Vagina (tissue), 2 donors: Measurements from ENCODE around the gene DNPH1. TPM values are rescaled to one million over a fixed set of nuclear protein-coding genes. Genes with fewer than 3 reads are reported as not detected.

Source experiments
- DNase-seq, 2 donors: peaks; one replicate each; pipeline ENCODE4 v3.0.0-alpha.2; 2017; ENCODE audit errors: extremely low spot score in 2 of 2
- H3K27ac ChIP-seq: fragments of 200-600 bp; sonication (generic); one replicate; pipeline ENCODE4 v1.5.1; 2019
- H3K27me3 ChIP-seq: fragments of 200-600 bp; sonication (generic); one replicate; pipeline ENCODE4 v1.5.1; 2019
- H3K36me3 ChIP-seq, 2 donors: fragments of 200-600 bp; sonication (generic); one replicate each; pipeline ENCODE4 v1.5.1; 2017 to 2019
- H3K4me1 ChIP-seq: fragments of 200-600 bp; sonication (generic); one replicate; pipeline ENCODE4 v1.5.1; 2019
- H3K4me3 ChIP-seq, 2 donors: fragments of 200-600 bp; sonication (generic); 1 replicate in 1 of 2; 2 replicates in 1 of 2; pipeline ENCODE4 v1.5.1; 2016 to 2019
- H3K9me3 ChIP-seq: fragments of 200-600 bp; sonication (generic); one replicate; pipeline ENCODE4 v1.5.1; 2019
- POLR2A ChIP-seq, 2 donors: fragments of 450-650 bp; IDR thresholded peaks; one replicate each; pipeline ENCODE4 v1.6.1; 2017; ENCODE audit warnings: antibody characterized with exemption in 2 of 2, mild to moderate bottlenecking in 2 of 2, moderate library complexity in 2 of 2
- POLR2AphosphoS5 ChIP-seq, 2 donors: sonication (generic); formaldehyde crosslinking; IDR thresholded peaks; one replicate each; pipeline ENCODE4 v1.9.0; 2017; ENCODE audit warnings: antibody characterized with exemption in 2 of 2, mild to moderate bottlenecking in 2 of 2, low read depth in 1 of 2; ENCODE audit not compliant: insufficient read depth in 1 of 2
- intact Hi-C: fragments of 100-400 bp; cut with DNase I; formaldehyde crosslinking; loops from one replicate; pipeline ENCODE4 v1.15.1; 2023
- total RNA-seq: library from RNA; depleted of rRNA; stranded (reverse); fragments of >200 nt; gene quantifications from one replicate; pipeline ENCODE4 v1.2.3, GENCODE V29; 2016
- TF ChIP-seq, protein P1 (sequence below), 3 experiments: fragments of 450-650 bp in 2 of 3; fragments of 200-600 bp in 1 of 3; sonication (generic) in 1 of 3; IDR thresholded peaks; one replicate each; pipeline ENCODE4 v1.5.1; 2017 to 2019; ENCODE audit warnings: antibody characterized with exemption in 3 of 3, mild to moderate bottlenecking in 2 of 3, moderate library complexity in 2 of 3

Gene DNPH1
- total RNA-seq, 1 donor from 2014 or later, result 61.9 TPM

GRCh38 chr6:43246301-43247113, 17.2 kb upstream of the DNPH1 start:
- DNase-seq, result no peak
- TF ChIP-seq, protein P1, sequence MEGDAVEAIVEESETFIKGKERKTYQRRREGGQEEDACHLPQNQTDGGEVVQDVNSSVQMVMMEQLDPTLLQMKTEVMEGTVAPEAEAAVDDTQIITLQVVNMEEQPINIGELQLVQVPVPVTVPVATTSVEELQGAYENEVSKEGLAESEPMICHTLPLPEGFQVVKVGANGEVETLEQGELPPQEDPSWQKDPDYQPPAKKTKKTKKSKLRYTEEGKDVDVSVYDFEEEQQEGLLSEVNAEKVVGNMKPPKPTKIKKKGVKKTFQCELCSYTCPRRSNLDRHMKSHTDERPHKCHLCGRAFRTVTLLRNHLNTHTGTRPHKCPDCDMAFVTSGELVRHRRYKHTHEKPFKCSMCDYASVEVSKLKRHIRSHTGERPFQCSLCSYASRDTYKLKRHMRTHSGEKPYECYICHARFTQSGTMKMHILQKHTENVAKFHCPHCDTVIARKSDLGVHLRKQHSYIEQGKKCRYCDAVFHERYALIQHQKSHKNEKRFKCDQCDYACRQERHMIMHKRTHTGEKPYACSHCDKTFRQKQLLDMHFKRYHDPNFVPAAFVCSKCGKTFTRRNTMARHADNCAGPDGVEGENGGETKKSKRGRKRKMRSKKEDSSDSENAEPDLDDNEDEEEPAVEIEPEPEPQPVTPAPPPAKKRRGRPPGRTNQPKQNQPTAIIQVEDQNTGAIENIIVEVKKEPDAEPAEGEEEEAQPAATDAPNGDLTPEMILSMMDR (IDR thresholded peaks at IDR 0.05), result no peak
- TF ChIP-seq POLR2AphosphoS5 (IDR thresholded peaks at IDR 0.05; ENCODE audit: insufficient read depth in 1 of 2, low read depth in 1 of 2) (no peak), POLR2A (IDR thresholded peaks at IDR 0.05) (no peak)
- Histone ChIP-seq H3K4me3 (peak overlapping the region; percentile 37 to 45), H3K27ac (no peak overlapping the region), H3K27me3 (no peaks in the 10 kb centered on the region), H3K4me1 (peaks cover 15% of the 10 kb centered on the region), H3K9me3 (no peaks in the 10 kb centered on the region), H3K36me3 (no peaks in the 10 kb centered on the region)
- intact Hi-C loops, result no loop called here

GRCh38 chr6:43243664-43244321, 14.5 kb upstream of the DNPH1 start:
- TF ChIP-seq POLR2AphosphoS5 (IDR thresholded peaks at IDR 0.05; ENCODE audit: insufficient read depth in 1 of 2, low read depth in 1 of 2) (no peak), POLR2A (IDR thresholded peaks at IDR 0.05) (no peak)
- TF ChIP-seq, protein P1 (IDR thresholded peaks at IDR 0.05), result no peak
- no peak for DNase-seq
- Histone ChIP-seq H3K9me3 (no peaks in the 10 kb centered on the region), H3K27me3 (no peaks in the 10 kb centered on the region), H3K36me3 (no peaks in the 10 kb centered on the region), H3K4me3 (no peak overlapping the region), H3K27ac (no peak overlapping the region), H3K4me1 (peaks cover 15% of the 10 kb centered on the region)
- intact Hi-C loops, result no loop called here

DNA sequence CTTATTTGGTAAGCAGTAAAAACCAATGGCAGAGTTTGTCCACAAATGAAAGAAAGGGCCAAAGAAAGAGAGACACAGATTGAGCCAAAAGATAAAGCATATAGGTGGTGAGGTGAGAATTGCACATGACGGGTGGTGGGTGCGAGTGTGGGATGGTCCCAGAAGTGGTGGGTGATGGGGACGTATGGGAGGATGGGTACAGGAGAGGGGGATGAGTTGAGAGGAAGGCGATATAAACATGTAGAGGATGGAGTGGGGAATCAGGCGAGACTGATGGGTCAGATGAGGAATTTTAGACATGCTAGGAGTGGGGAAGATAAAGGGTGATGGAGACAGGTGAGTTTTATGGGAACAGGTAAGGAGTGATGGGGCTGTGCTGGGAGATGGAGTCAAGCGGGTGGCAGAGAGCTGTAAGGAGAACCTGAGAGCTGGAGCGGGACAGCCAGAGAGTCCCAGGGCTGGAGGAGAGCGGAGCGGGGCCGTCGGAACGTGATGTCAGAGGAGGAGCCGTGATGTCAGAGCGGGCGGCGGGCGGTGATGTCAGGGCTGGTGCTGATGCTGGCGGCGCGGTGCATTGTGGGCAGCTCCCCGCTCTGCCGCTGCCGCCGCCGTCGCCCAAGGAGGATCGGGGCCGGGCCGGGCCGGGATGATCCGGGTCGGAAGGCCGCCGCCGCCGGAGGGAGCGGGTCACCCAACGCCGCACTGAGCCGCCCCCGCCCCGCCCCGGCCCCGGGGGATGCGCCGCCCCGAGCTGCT, 13.8 kb upstream of the DNPH1 start, which contains the start of gene TTBK1:
Gene TTBK1, plus strand, starts transcription at position 574 of the 756 bp plus-strand sequence. CDS start 3,180 bp downstream, outside the sequence.
- TF ChIP-seq, protein P1 (IDR thresholded peaks at IDR 0.05), result no peak
- TF ChIP-seq POLR2AphosphoS5 (IDR thresholded peaks at IDR 0.05; ENCODE audit: insufficient read depth in 1 of 2, low read depth in 1 of 2), result no peak
- no peak for TF ChIP-seq POLR2A (IDR thresholded peaks at IDR 0.05)
- Histone ChIP-seq H3K27me3 (no peaks in the 10 kb centered on the region), H3K9me3 (no peaks in the 10 kb centered on the region), H3K4me3 (no peak within 1 kb of the TSS), H3K4me1 (peaks cover 15% of the 10 kb centered on the region), H3K27ac (no peak within 1 kb of the TSS), H3K36me3 (no peaks in the 10 kb centered on the region)
- DNase-seq, result no peak
- intact Hi-C loops, result no loop called here

DNA sequence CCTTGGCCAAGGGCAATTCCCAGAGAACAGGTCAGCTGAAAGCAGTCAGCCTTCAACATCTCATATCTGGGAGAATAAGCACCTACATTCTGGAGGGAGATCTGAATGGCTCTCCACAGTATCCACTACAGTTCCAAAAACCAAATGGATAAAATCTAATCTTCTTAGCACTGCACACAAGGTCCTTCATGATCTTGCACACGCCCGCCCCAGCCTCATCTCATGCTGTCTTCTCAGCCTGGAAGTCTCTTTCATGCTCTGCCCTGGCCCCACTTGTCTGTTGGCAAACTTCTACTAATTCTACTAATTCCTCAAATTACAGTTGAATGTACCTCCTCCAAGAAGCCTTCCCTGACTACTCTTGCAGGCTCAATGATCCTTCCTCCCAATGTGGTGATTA, 12.2 kb upstream of the DNPH1 start:
- intact Hi-C loops, result no loop called here
- no peak overlapping the region for H3K4me3 ChIP-seq
- no peaks in the 10 kb centered on the region for H3K9me3 ChIP-seq
- no peaks in the 10 kb centered on the region for H3K4me1 ChIP-seq
- no peak overlapping the region for H3K27ac ChIP-seq
- no peaks in the 10 kb centered on the region for H3K36me3 ChIP-seq
- DNase-seq, result no peak
- TF ChIP-seq POLR2AphosphoS5 (IDR thresholded peaks at IDR 0.05; ENCODE audit: insufficient read depth in 1 of 2, low read depth in 1 of 2) (no peak), POLR2A (IDR thresholded peaks at IDR 0.05) (no peak)
- TF ChIP-seq, protein P1 (IDR thresholded peaks at IDR 0.05), result no peak
- no peaks in the 10 kb centered on the region for H3K27me3 ChIP-seq
